HepG2 (cell line): ENCODE data around the gene KIAA0930. TPM values are rescaled to one million over a fixed set of nuclear protein-coding genes. Genes with fewer than 3 reads are reported as not detected.
A peak's percentile ranks its signal among the peaks of the same experiment; 100 is the strongest.

Source experiments
- ATF7-NPFF ChIP-seq: sonication (generic); formaldehyde crosslinking; IDR thresholded peaks from 2 replicates; pipeline ENCODE4 v1.8.1; 2023; ENCODE audit warnings: mild to moderate bottlenecking, low read depth, missing genetic modification reagents, moderate library complexity
- FOXO1 ChIP-seq: sonication (generic); formaldehyde crosslinking; IDR thresholded peaks from 2 replicates; pipeline ENCODE4 v1.4.0; 2020; ENCODE audit warnings: missing genetic modification reagents
- MAX ChIP-seq: IDR thresholded peaks from 2 replicates; pipeline ENCODE4 v1.6.1; 2012; ENCODE audit warnings: inconsistent platforms
- NCOA2 ChIP-seq: sonication (generic); formaldehyde crosslinking; IDR thresholded peaks from 2 replicates; pipeline ENCODE4 v1.8.0; 2022; ENCODE audit warnings: inconsistent platforms
- RARA ChIP-seq: IDR thresholded peaks from 2 replicates; pipeline ENCODE4 v1.6.1; 2016; ENCODE audit warnings: missing genetic modification reagents, missing compliant biosample characterization
- SIX1 ChIP-seq: sonication (generic); formaldehyde crosslinking; IDR thresholded peaks from 2 replicates; pipeline ENCODE4 v1.4.0; 2020; ENCODE audit warnings: missing genetic modification reagents, borderline replicate concordance
- THRA ChIP-seq: sonication (generic); formaldehyde crosslinking; IDR thresholded peaks from 2 replicates; pipeline ENCODE4 v1.4.0; 2020; ENCODE audit warnings: missing genetic modification reagents, borderline replicate concordance
- ZBTB46 ChIP-seq: sonication (generic); formaldehyde crosslinking; IDR thresholded peaks from 2 replicates; pipeline ENCODE4 v1.4.0; 2020; ENCODE audit warnings: mild to moderate bottlenecking, missing genetic modification reagents, borderline replicate concordance
- ZNF720 ChIP-seq: sonication (generic); formaldehyde crosslinking; IDR thresholded peaks from 2 replicates; pipeline ENCODE4 v1.4.0; 2020; ENCODE audit warnings: missing genetic modification reagents
- ZNF75D ChIP-seq: sonication (generic); formaldehyde crosslinking; IDR thresholded peaks from 2 replicates; pipeline ENCODE4 v1.8.1; 2023; ENCODE audit warnings: missing genetic modification reagents, mild to moderate bottlenecking, borderline replicate concordance
- ZNF816 ChIP-seq: sonication (generic); formaldehyde crosslinking; IDR thresholded peaks from 2 replicates; pipeline ENCODE4 v1.8.0; 2022; ENCODE audit warnings: missing genetic modification reagents, mild to moderate bottlenecking, borderline replicate concordance
- polyA plus RNA-seq, 8 experiments: library from polyadenylated mRNA; depleted of rRNA in 3 of 8; stranded (reverse) in 7 of 8; unstranded in 1 of 8; fragments of >200 nt; fragmentation: Illumina TruSeq in 4 of 8; extraction: Trizol in 4 of 8; gene quantifications; 2 replicates each; pipeline versions ENCODE4 v1.2.1 to v1.2.3, GENCODE V29; 2011 to 2016; ENCODE audit warnings: low read depth in 4 of 8, missing spikeins in 1 of 8, mixed read lengths in 1 of 8; ENCODE audit not compliant: insufficient read depth in 1 of 8
- total RNA-seq, 5 experiments: library from RNA; depleted of rRNA; stranded (reverse); fragments of >200 nt; fragmentation: Illumina TruSeq; extraction: Trizol; gene quantifications; 2 replicates each; pipeline ENCODE4 v1.2.3, GENCODE V29; 2016; ENCODE audit warnings: low read depth in 1 of 5
- TF ChIP-seq, protein P1 (sequence below): sonication (generic); formaldehyde crosslinking; IDR thresholded peaks from 2 replicates; pipeline ENCODE4 v1.4.0; 2020; ENCODE audit warnings: missing genetic modification reagents, borderline replicate concordance
- TF ChIP-seq, protein P2 (sequence below): sonication (generic); formaldehyde crosslinking; IDR thresholded peaks from 2 replicates; pipeline ENCODE4 v1.5.1; 2020; ENCODE audit warnings: missing genetic modification reagents, mild to moderate bottlenecking, borderline replicate concordance
- TF ChIP-seq, protein P3 (sequence below): sonication (generic); formaldehyde crosslinking; IDR thresholded peaks from 2 replicates; pipeline ENCODE4 v1.4.0; 2020; ENCODE audit warnings: missing genetic modification reagents
- TF ChIP-seq, protein P4 (sequence below): sonication (generic); formaldehyde crosslinking; conservative IDR thresholded peaks from 2 replicates; pipeline ENCODE4 v1.8.1; 2023; ENCODE audit warnings: missing genetic modification reagents

KIAA0930 gene
- total and polyA plus RNA-seq, 2 of the 13 experiments (the other 11 are each of a cell fraction or from before 2014, with no cell fraction given), result 27.0 to 38.2 TPM

- TF ChIP-seq, protein P1, sequence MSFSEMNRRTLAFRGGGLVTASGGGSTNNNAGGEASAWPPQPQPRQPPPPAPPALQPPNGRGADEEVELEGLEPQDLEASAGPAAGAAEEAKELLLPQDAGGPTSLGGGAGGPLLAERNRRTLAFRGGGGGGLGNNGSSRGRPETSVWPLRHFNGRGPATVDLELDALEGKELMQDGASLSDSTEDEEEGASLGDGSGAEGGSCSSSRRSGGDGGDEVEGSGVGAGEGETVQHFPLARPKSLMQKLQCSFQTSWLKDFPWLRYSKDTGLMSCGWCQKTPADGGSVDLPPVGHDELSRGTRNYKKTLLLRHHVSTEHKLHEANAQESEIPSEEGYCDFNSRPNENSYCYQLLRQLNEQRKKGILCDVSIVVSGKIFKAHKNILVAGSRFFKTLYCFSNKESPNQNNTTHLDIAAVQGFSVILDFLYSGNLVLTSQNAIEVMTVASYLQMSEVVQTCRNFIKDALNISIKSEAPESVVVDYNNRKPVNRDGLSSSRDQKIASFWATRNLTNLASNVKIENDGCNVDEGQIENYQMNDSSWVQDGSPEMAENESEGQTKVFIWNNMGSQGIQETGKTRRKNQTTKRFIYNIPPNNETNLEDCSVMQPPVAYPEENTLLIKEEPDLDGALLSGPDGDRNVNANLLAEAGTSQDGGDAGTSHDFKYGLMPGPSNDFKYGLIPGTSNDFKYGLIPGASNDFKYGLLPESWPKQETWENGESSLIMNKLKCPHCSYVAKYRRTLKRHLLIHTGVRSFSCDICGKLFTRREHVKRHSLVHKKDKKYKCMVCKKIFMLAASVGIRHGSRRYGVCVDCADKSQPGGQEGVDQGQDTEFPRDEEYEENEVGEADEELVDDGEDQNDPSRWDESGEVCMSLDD (CRISPR knock-in tag), result peak; percentile 83
- TF ChIP-seq RARA (CRISPR knock-in tag) (peak; percentile 60), ZNF75D (CRISPR knock-in tag) (no peak), NCOA2 (CRISPR knock-in tag) (peak; percentile 61; the same call in 1 of the 2 replicates), MAX (peak; percentile 96), ATF7-NPFF (peak; percentile 98), SIX1 (CRISPR knock-in tag) (no peak), THRA (CRISPR knock-in tag) (peak; percentile 67; the same call in 1 of the 2 replicates), ZBTB46 (no peak), ZNF816 (CRISPR knock-in tag) (peak; percentile 70; the same call in 1 of the 2 replicates), FOXO1 (CRISPR knock-in tag) (no peak), ZNF720 (no peak)
- TF ChIP-seq, protein P2, sequence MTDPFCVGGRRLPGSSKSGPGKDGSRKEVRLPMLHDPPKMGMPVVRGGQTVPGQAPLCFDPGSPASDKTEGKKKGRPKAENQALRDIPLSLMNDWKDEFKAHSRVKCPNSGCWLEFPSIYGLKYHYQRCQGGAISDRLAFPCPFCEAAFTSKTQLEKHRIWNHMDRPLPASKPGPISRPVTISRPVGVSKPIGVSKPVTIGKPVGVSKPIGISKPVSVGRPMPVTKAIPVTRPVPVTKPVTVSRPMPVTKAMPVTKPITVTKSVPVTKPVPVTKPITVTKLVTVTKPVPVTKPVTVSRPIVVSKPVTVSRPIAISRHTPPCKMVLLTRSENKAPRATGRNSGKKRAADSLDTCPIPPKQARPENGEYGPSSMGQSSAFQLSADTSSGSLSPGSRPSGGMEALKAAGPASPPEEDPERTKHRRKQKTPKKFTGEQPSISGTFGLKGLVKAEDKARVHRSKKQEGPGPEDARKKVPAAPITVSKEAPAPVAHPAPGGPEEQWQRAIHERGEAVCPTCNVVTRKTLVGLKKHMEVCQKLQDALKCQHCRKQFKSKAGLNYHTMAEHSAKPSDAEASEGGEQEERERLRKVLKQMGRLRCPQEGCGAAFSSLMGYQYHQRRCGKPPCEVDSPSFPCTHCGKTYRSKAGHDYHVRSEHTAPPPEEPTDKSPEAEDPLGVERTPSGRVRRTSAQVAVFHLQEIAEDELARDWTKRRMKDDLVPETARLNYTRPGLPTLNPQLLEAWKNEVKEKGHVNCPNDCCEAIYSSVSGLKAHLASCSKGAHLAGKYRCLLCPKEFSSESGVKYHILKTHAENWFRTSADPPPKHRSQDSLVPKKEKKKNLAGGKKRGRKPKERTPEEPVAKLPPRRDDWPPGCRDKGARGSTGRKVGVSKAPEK, result 0 out of 2 replicates have a peak, but pooled peaks have one; percentile 29
- TF ChIP-seq, protein P3, sequence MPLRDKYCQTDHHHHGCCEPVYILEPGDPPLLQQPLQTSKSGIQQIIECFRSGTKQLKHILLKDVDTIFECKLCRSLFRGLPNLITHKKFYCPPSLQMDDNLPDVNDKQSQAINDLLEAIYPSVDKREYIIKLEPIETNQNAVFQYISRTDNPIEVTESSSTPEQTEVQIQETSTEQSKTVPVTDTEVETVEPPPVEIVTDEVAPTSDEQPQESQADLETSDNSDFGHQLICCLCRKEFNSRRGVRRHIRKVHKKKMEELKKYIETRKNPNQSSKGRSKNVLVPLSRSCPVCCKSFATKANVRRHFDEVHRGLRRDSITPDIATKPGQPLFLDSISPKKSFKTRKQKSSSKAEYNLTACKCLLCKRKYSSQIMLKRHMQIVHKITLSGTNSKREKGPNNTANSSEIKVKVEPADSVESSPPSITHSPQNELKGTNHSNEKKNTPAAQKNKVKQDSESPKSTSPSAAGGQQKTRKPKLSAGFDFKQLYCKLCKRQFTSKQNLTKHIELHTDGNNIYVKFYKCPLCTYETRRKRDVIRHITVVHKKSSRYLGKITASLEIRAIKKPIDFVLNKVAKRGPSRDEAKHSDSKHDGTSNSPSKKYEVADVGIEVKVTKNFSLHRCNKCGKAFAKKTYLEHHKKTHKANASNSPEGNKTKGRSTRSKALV (CRISPR knock-in tag), result peak; percentile 92
- TF ChIP-seq, protein P4, sequence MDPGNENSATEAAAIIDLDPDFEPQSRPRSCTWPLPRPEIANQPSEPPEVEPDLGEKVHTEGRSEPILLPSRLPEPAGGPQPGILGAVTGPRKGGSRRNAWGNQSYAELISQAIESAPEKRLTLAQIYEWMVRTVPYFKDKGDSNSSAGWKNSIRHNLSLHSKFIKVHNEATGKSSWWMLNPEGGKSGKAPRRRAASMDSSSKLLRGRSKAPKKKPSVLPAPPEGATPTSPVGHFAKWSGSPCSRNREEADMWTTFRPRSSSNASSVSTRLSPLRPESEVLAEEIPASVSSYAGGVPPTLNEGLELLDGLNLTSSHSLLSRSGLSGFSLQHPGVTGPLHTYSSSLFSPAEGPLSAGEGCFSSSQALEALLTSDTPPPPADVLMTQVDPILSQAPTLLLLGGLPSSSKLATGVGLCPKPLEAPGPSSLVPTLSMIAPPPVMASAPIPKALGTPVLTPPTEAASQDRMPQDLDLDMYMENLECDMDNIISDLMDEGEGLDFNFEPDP (CRISPR knock-in tag), result no peak
Observed at GRCh38 chr22:45163451-45164269, 77.0 kb downstream of the KIAA0930 start, which contains the start of gene NUP50 (continued).
